ENCODE data around the gene SCUBE1.

Gene SCUBE1

DNA sequence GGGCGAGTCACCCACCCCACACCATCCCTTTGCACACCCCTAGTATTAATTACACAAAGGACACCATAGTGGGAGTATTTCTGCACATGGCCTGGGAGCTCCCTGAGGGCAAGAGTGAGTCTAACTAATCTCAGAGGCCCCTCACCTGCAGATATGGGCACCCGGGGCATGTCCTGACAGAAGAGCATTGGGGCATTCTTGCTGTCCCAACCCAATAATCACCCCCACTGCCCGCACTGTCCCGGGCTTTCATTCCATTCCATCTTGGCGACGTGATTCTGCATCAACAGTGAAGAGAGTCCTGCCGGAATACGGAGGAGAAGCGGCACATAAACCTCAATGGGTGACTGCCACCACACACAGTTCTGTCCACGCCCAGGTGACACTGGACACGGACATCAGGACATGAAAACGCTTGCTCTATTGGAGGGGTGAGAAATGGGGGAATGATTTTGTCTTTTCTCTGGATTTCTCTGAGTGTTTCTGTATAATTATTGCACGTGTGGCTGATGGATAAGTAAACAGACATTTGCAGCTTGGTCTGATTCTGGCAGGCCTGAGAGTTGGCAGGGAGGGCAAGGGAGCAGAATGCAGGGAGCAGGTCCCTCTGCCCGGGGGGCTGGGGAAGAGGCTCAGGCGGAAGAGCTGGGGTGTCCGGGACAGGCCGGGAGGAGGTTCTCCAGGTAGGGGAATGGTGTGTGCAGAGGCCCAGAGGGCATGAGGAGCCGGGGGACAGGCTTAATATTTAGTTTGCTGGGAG, 38.2 kb downstream of the SCUBE1 start:
- no peak overlapping the region for H3K4me3 ChIP-seq (replicated peaks; ENCODE audit: low read depth, low read length)
- TF ChIP-seq, protein P1, sequence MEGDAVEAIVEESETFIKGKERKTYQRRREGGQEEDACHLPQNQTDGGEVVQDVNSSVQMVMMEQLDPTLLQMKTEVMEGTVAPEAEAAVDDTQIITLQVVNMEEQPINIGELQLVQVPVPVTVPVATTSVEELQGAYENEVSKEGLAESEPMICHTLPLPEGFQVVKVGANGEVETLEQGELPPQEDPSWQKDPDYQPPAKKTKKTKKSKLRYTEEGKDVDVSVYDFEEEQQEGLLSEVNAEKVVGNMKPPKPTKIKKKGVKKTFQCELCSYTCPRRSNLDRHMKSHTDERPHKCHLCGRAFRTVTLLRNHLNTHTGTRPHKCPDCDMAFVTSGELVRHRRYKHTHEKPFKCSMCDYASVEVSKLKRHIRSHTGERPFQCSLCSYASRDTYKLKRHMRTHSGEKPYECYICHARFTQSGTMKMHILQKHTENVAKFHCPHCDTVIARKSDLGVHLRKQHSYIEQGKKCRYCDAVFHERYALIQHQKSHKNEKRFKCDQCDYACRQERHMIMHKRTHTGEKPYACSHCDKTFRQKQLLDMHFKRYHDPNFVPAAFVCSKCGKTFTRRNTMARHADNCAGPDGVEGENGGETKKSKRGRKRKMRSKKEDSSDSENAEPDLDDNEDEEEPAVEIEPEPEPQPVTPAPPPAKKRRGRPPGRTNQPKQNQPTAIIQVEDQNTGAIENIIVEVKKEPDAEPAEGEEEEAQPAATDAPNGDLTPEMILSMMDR (IDR thresholded peaks at IDR 0.05; ENCODE audit: low read length, missing control alignments): no peak
- no peak for DNase-seq (ENCODE audit: low read depth)

DNA sequence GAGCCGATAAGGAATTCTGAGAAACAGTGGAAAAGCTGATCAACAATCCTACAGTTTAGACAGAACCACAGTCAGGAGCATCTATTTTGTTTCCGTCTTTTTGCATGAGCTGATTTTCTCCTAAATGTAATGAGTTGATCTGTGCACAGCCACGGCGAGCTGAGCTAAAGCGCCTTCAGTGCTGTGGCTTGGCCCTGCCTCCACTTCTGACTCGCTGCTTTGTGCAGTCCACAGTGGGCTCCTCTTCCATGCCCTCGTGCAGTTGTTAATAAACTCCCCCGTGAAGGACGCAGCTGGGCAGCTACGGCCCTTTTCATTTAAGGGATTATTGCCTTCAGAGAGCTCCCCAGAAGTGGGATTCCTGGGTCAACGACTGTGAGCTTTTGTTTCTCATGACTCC, 39.4 kb downstream of the SCUBE1 start:
- TF ChIP-seq, protein P1 (IDR thresholded peaks at IDR 0.05; ENCODE audit: low read length, missing control alignments): no peak

DNA sequence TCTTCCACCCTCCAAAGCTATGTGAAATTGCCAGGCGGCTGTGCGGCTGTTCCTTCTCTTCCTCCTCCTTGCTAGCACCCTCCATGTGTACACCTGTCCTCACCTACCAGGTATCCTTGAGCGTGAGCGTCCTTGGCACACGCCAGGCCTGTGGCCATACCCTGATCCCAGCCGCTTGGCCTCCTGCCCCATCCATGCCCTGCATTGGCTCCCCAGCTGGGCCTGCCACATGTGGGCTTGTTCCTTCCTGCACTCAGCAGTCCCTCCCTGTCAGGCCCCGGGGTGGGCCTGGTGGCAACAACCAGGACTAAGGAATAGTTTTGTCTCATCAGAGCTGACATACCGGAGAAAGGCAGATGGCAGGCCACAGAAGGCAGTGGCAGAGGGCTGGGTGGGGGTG, 40.0 kb downstream of the SCUBE1 start:
- no peak for DNase-seq (ENCODE audit: low read depth)
- H3K4me3 ChIP-seq (replicated peaks; ENCODE audit: low read depth, low read length): no peak overlapping the region
- TF ChIP-seq, protein P1 (IDR thresholded peaks at IDR 0.05; ENCODE audit: low read length, missing control alignments): no peak

More for the DNA sequence above, 39.4 kb downstream of the SCUBE1 start:
- no peak overlapping the region for H3K4me3 ChIP-seq (replicated peaks; ENCODE audit: low read depth, low read length)
- DNase-seq (ENCODE audit: low read depth): no peak

- TF ChIP-seq, protein P1 (IDR thresholded peaks at IDR 0.05; ENCODE audit: low read length, missing control alignments): no peak
- no peak for DNase-seq (ENCODE audit: low read depth)
- H3K4me3 ChIP-seq (replicated peaks; ENCODE audit: low read depth, low read length): no peak overlapping the region
These were observed 40.6 kb downstream of the SCUBE1 start for GRCh38 chr22:43302531-43303041.

- TF ChIP-seq, protein P1 (IDR thresholded peaks at IDR 0.05; ENCODE audit: low read length, missing control alignments): no peak
- no peak overlapping the region for H3K4me3 ChIP-seq (replicated peaks; ENCODE audit: low read depth, low read length)
- no peak for DNase-seq (ENCODE audit: low read depth)
These were observed 41.3 kb downstream of the SCUBE1 start for GRCh38 chr22:43301866-43302265.

DNA sequence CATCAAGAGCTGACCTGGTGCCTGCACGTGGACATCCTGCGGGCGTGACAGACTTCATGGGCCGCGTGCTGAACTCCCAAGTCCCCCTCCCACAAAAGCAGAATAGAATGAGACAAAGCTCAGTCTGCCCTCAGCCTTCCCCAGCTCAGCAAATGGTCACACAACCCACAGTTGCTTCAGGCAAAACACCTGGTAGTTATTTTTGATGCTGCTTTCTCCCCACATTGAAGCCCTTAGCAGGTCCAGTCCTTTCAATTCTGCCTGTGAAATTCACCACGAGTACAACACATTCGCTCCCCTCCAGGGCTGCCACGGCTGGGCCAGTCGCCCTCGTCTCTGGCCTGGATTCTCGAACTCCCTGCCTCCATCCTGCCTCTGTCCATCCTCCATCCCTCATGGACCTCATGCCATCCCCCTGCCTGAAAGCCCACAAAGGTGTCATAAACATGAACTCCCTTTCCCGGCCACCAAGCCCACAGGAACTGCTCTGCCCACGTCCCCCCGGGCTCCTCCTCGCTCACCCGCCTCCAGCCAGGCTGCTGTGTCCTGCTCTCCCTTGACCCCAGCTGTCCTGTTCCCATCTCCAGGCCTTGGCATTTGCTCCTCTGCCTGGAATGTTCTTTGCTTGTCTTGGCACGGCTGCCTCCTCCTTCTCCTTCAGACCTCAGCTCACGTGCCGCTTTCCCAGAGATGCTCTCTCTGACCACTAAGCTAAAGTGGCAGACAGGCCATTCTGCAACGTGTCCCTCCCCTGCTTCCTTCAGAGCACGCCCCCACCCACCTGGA, 42.1 kb downstream of the SCUBE1 start:
- no peak overlapping the region for H3K4me3 ChIP-seq (replicated peaks; ENCODE audit: low read depth, low read length)
- DNase-seq (ENCODE audit: low read depth): no peak
- TF ChIP-seq, protein P1 (IDR thresholded peaks at IDR 0.05; ENCODE audit: low read length, missing control alignments): no peak

Data from fibroblast of pulmonary artery (primary cell).